Adrenal gland (tissue), 5 donors: Measurements from ENCODE around the gene FUT8.

Source experiments
- POLR2A ChIP-seq, 2 donors: fragments of 450-650 bp; IDR thresholded peaks; one replicate each; pipeline ENCODE4 v1.6.1; 2017; ENCODE audit warnings: antibody characterized with exemption in 2 of 2, mild to moderate bottlenecking in 2 of 2, moderate library complexity in 1 of 2
- TF ChIP-seq, protein P1 (sequence below), 6 experiments: fragments of 450-650 bp in 4 of 6; fragments of 200-600 bp in 2 of 6; sonication (generic) in 1 of 6; IDR thresholded peaks; 1 replicate in 5 of 6; 2 replicates in 1 of 6; pipeline versions ENCODE4 v1.5.1 to v1.8.0; 2016 to 2021; ENCODE audit warnings: antibody characterized with exemption in 6 of 6, mild to moderate bottlenecking in 2 of 6, moderate library complexity in 1 of 6
- donor health status: DM: no; HTN: no; CAD: no.

DNA sequence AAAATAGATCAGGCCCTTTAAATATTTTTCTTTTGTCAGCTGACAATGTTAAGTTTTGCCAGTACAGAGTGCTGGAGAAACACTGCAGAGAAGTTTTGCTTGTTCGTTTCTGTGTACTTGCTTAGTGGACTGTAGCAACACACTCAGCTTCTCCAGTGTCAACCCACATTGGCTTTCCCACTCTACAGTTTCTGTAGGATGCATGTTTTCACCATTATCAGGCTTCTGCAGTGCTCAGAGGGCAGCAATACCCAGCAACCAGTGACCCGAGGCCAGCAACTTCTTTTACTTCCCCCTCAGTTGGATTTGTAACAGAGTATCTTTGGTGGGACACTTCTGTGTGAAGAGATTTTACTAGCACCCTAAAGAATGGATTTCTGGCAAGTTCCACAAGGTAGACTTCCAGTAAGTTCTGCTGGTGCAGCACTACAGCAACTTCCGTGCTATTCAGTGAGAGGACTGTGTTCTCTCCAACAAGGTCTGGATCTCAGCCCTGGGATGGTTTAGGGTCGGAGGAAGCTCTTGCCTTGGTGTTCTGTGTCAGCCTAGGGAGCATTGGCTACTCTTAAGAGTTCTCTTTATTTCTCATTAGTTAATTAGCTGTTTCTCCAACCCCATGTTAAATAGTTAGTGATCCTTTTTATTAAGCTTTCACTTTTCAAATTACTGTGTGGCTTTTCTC lies 70.4 kb downstream of the FUT8 start:
- TF ChIP-seq, protein P1, sequence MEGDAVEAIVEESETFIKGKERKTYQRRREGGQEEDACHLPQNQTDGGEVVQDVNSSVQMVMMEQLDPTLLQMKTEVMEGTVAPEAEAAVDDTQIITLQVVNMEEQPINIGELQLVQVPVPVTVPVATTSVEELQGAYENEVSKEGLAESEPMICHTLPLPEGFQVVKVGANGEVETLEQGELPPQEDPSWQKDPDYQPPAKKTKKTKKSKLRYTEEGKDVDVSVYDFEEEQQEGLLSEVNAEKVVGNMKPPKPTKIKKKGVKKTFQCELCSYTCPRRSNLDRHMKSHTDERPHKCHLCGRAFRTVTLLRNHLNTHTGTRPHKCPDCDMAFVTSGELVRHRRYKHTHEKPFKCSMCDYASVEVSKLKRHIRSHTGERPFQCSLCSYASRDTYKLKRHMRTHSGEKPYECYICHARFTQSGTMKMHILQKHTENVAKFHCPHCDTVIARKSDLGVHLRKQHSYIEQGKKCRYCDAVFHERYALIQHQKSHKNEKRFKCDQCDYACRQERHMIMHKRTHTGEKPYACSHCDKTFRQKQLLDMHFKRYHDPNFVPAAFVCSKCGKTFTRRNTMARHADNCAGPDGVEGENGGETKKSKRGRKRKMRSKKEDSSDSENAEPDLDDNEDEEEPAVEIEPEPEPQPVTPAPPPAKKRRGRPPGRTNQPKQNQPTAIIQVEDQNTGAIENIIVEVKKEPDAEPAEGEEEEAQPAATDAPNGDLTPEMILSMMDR (IDR thresholded peaks at IDR 0.05), result no peak
- no peak for TF ChIP-seq POLR2A (IDR thresholded peaks at IDR 0.05)
